Adrenal gland (tissue), 12 donors: ENCODE results near the gene OTUD3. TPM values are rescaled to one million over a fixed set of nuclear protein-coding genes. Genes with fewer than 3 reads are reported as not detected.

Source experiments
- DNase-seq, 7 donors: peaks; one replicate each; pipeline ENCODE4 v3.0.0-alpha.2; 2019 to 2020
- H3K27ac ChIP-seq, 5 donors: fragments of 200-600 bp; sonication (generic) in 4 of 5; 1 replicate in 3 of 5; 2 replicates in 2 of 5; pipeline versions ENCODE4 v1.5.1 to v1.8.0; 2016 to 2020; ENCODE audit warnings: mild to moderate bottlenecking in 1 of 5
- H3K27me3 ChIP-seq: fragments of 200-600 bp; 2 replicates; pipeline ENCODE4 v1.8.0; 2021
- H3K36me3 ChIP-seq, 2 donors: fragments of 200-600 bp; replicated peaks in 1 of 2; 1 replicate in 1 of 2; 2 replicates in 1 of 2; pipeline versions ENCODE4 v1.5.1 to v1.8.0; 2018 to 2022
- H3K4me1 ChIP-seq, 2 donors: fragments of 200-600 bp; replicated peaks in 1 of 2; 1 replicate in 1 of 2; 2 replicates in 1 of 2; pipeline versions ENCODE4 v1.5.1 to v1.8.0; 2018 to 2021
- H3K4me3 ChIP-seq, 4 donors: fragments of 200-600 bp; sonication (generic) in 3 of 4; one replicate each; pipeline ENCODE4 v1.5.1; 2016 to 2018
- H3K9me3 ChIP-seq, 3 donors: fragments of 200-600 bp; sonication (generic) in 1 of 3; replicated peaks in 1 of 3; 1 replicate in 2 of 3; 2 replicates in 1 of 3; pipeline versions ENCODE4 v1.5.1 to v1.8.0; 2016 to 2021
- POLR2A ChIP-seq, 2 donors: fragments of 450-650 bp; IDR thresholded peaks; one replicate each; pipeline ENCODE4 v1.6.1; 2017; ENCODE audit warnings: antibody characterized with exemption in 2 of 2, mild to moderate bottlenecking in 2 of 2, moderate library complexity in 1 of 2
- WGBS, 4 donors: extraction: QIAGEN DNeasy Blood & Tissue Kit in 2 of 4; methylation state at CpG; one replicate each; pipeline versions ENCODE4 v1.1.5 to v1.1.7; 2013 to 2017; 5-methylcytosine and 5-hydroxymethylcytosine counted together
- intact Hi-C, 2 donors: fragments of 100-400 bp; cut with DNase I; formaldehyde crosslinking; loops; one replicate each; pipeline versions ENCODE4 v1.14.1 to v1.15.0; 2022 to 2023
- polyA plus RNA-seq, 3 donors: library from polyadenylated mRNA; stranded (reverse); fragments of 200-250 nt in 2 of 3; fragments of 350-450 nt in 1 of 3; fragmentation: Illumina TruSeq in 1 of 3; extraction: RNeasy Lipid Tissue Mini Kit (QIAGEN cat#74804) in 1 of 3; gene quantifications; one replicate each; pipeline ENCODE4 v1.2.3, GENCODE V29; 2013 to 2014
- total RNA-seq, 9 donors: library from RNA; depleted of rRNA in 4 of 9; stranded (reverse); fragments of >200 nt in 4 of 9; fragments of 120-200 nt in 1 of 9; fragmentation: NEBNext Ultra II Directional in 1 of 9; extraction: Animal tissue kit (Norgen Biotek cat#: 25700) in 1 of 9; gene quantifications; one replicate each; pipeline versions ENCODE4 v1.1.0 to v1.2.4, GENCODE V29; 2013 to 2023
- TF ChIP-seq, protein P1 (sequence below), 6 experiments: fragments of 450-650 bp in 4 of 6; fragments of 200-600 bp in 2 of 6; sonication (generic) in 1 of 6; IDR thresholded peaks; 1 replicate in 5 of 6; 2 replicates in 1 of 6; pipeline versions ENCODE4 v1.5.1 to v1.8.0; 2016 to 2021; ENCODE audit warnings: antibody characterized with exemption in 6 of 6, mild to moderate bottlenecking in 2 of 6, moderate library complexity in 1 of 6
- donor health status: healthy with polysubstance abuse.
- donor health status: Bipolar disorder and iron deficiency.
- donor health status: DM: yes; HTN: yes; CAD: no.
- donor health status: DM: no; HTN: no; CAD: no.
- donor health status: DM: no; HTN: no; CAD: no.
- donor health status: DM: yes; HTN: yes; CAD: no.

Gene OTUD3
- total and polyA plus RNA-seq, 12 donors: 3.0 to 15.3 (median 5.5) TPM

- Histone ChIP-seq H3K27ac (no peak overlapping the region), H3K4me3 (no peak overlapping the region), H3K36me3 (no peaks in the 10 kb centered on the region), H3K9me3 (no peaks in the 10 kb centered on the region), H3K27me3 (no peaks in the 10 kb centered on the region), H3K4me1 (peaks cover 4 to 8% of the 10 kb centered on the region in 2 donors)
- DNase-seq: no peak
- intact Hi-C loops: no loop called here
- TF ChIP-seq POLR2A (IDR thresholded peaks at IDR 0.05): no peak
- TF ChIP-seq, protein P1, sequence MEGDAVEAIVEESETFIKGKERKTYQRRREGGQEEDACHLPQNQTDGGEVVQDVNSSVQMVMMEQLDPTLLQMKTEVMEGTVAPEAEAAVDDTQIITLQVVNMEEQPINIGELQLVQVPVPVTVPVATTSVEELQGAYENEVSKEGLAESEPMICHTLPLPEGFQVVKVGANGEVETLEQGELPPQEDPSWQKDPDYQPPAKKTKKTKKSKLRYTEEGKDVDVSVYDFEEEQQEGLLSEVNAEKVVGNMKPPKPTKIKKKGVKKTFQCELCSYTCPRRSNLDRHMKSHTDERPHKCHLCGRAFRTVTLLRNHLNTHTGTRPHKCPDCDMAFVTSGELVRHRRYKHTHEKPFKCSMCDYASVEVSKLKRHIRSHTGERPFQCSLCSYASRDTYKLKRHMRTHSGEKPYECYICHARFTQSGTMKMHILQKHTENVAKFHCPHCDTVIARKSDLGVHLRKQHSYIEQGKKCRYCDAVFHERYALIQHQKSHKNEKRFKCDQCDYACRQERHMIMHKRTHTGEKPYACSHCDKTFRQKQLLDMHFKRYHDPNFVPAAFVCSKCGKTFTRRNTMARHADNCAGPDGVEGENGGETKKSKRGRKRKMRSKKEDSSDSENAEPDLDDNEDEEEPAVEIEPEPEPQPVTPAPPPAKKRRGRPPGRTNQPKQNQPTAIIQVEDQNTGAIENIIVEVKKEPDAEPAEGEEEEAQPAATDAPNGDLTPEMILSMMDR (IDR thresholded peaks at IDR 0.05): no peak
- 69 to 76% (median 72%) methylated on average over 7 of the region's 7 CpGs for WGBS, 4 donors
These were observed 32.0 kb upstream of the OTUD3 start for GRCh38 chr1:19850214-19850613.

GRCh38 chr1:19852036-19852435 is 30.2 kb upstream of the OTUD3 start:
- Histone ChIP-seq H3K4me1 (no peaks in the 10 kb centered on the region), H3K9me3 (no peaks in the 10 kb centered on the region), H3K27me3 (no peaks in the 10 kb centered on the region), H3K36me3 (no peaks in the 10 kb centered on the region), H3K4me3 (no peak overlapping the region), H3K27ac (no peak overlapping the region)
- TF ChIP-seq POLR2A (IDR thresholded peaks at IDR 0.05): no peak
- TF ChIP-seq, protein P1 (IDR thresholded peaks at IDR 0.05): no peak
- 75 to 100% (median 91%) methylated on average over 1 of the region's 1 CpG for WGBS, 4 donors
- intact Hi-C loops: no loop called here
- no peak for DNase-seq

GRCh38 chr1:19854866-19855265 is 27.3 kb upstream of the OTUD3 start:
- no peak for DNase-seq
- intact Hi-C loops: no loop called here
- Histone ChIP-seq H3K36me3 (no peaks in the 10 kb centered on the region), H3K27ac (no peak overlapping the region), H3K4me3 (no peak overlapping the region), H3K4me1 (no peaks in the 10 kb centered on the region), H3K27me3 (no peaks in the 10 kb centered on the region), H3K9me3 (no peaks in the 10 kb centered on the region)
- TF ChIP-seq, protein P1 (IDR thresholded peaks at IDR 0.05): no peak
- no peak for TF ChIP-seq POLR2A (IDR thresholded peaks at IDR 0.05)

- DNase-seq: no peak
- TF ChIP-seq, protein P1 (IDR thresholded peaks at IDR 0.05): no peak
- TF ChIP-seq POLR2A (IDR thresholded peaks at IDR 0.05): no peak
These were observed 23.3 kb upstream of the OTUD3 start for GRCh38 chr1:19858893-19859292.

More at GRCh38 chr1:19858893-19859292, 23.3 kb upstream of the OTUD3 start:
- no peaks in the 10 kb centered on the region for H3K27me3 ChIP-seq
- H3K36me3 ChIP-seq: no peaks in the 10 kb centered on the region
- peaks cover 5% of the 10 kb centered on the region in 2 donors for H3K4me1 ChIP-seq
- H3K4me3 ChIP-seq: no peak overlapping the region
- H3K9me3 ChIP-seq: peaks cover 0 to 6% (median 0%) of the 10 kb centered on the region in 3 donors
- intact Hi-C loops: no loop called here
- H3K27ac ChIP-seq: no peak overlapping the region
- 25 to 42% (median 32%) methylated on average over 5 of the region's 5 CpGs for WGBS, 4 donors
